ENCODE measurements around the gene WDR49. TPM values are rescaled to one million over a fixed set of nuclear protein-coding genes. Genes with fewer than 3 reads are reported as not detected.
A peak's percentile ranks its signal among the peaks of the same experiment; 100 is the strongest.

Gene WDR49
- total RNA-seq, 2 donors from 2014 or later = 0.93 to 1.6 TPM

GRCh38 chr3:167666563-167666962, 12.8 kb upstream of the WDR49 start:
- no peak overlapping the region for H3K4me3 Mint-ChIP-seq
- WGBS, 2 experiments (ENCODE audit: insufficient coverage in 1 of 2, insufficient read length in 1 of 2) = 88 to 90% methylated on average over 1 to 2 of the region's 2 CpGs
- H3K9me3 ChIP-seq (ENCODE audit: control insufficient read depth, low read length) = no peaks in the 10 kb centered on the region
- DNase-seq = no peak
- no peaks in the 10 kb centered on the region for H3K36me3 Mint-ChIP-seq (ENCODE audit: low read depth)
- peaks cover under 1% of the 10 kb centered on the region for H3K4me1 Mint-ChIP-seq
- no peak overlapping the region for H3K4me3 ChIP-seq (ENCODE audit: low read length)
- no peak overlapping the region for H3K9ac ChIP-seq (ENCODE audit: extremely low read depth, low read length, poor library complexity, severe bottlenecking)
- peaks cover 2% of the 10 kb centered on the region for H3K4me1 ChIP-seq (ENCODE audit: control insufficient read depth, insufficient read depth, low read length)
- no peaks in the 10 kb centered on the region for H3K27me3 ChIP-seq (ENCODE audit: control insufficient read depth, insufficient read depth, low read length, poor library complexity, severe bottlenecking)
- no peaks in the 10 kb centered on the region for H3K9me3 Mint-ChIP-seq
- no peaks in the 10 kb centered on the region for H3K36me3 ChIP-seq (ENCODE audit: control insufficient read depth, insufficient read depth, low read length)
- peak overlapping the region; percentile 9 for H3K27ac ChIP-seq (ENCODE audit: low read depth, low read length)
- H3K27me3 Mint-ChIP-seq (ENCODE audit: insufficient read depth) = no peaks in the 10 kb centered on the region
- H3K27ac Mint-ChIP-seq = no peak overlapping the region
- TF ChIP-seq CTCF (conservative IDR thresholded peaks at IDR 0.05) = no peak

- no peak overlapping the region for H3K9ac ChIP-seq (ENCODE audit: extremely low read depth, low read length, poor library complexity, severe bottlenecking)
- H3K27me3 ChIP-seq (ENCODE audit: control insufficient read depth, insufficient read depth, low read length, poor library complexity, severe bottlenecking) = no peaks in the 10 kb centered on the region
- Mint-ChIP-seq H3K9me3 (no peaks in the 10 kb centered on the region), H3K4me3 (no peak overlapping the region), H3K27ac (no peak overlapping the region), H3K36me3 (ENCODE audit: low read depth) (no peaks in the 10 kb centered on the region), H3K4me1 (peaks cover 2% of the 10 kb centered on the region), H3K27me3 (ENCODE audit: insufficient read depth) (no peaks in the 10 kb centered on the region)
- H3K4me3 ChIP-seq (ENCODE audit: low read length) = no peak overlapping the region
- 95 to 100% methylated on average over 4 to 5 of the region's 5 CpGs for WGBS, 2 experiments (ENCODE audit: insufficient coverage in 1 of 2, insufficient read length in 1 of 2)
- H3K27ac ChIP-seq (ENCODE audit: low read depth, low read length) = no peak overlapping the region
- H3K4me1 ChIP-seq (ENCODE audit: control insufficient read depth, insufficient read depth, low read length) = peaks cover 5% of the 10 kb centered on the region
- no peaks in the 10 kb centered on the region for H3K36me3 ChIP-seq (ENCODE audit: control insufficient read depth, insufficient read depth, low read length)
- H3K9me3 ChIP-seq (ENCODE audit: control insufficient read depth, low read length) = no peaks in the 10 kb centered on the region
- no peak for DNase-seq
- TF ChIP-seq CTCF (conservative IDR thresholded peaks at IDR 0.05) = no peak
These were observed 9.2 kb upstream of the WDR49 start for GRCh38 chr3:167662919-167663400.

GRCh38 chr3:167657684-167658225, 4.0 kb upstream of the WDR49 start:
- Histone ChIP-seq H3K27ac (ENCODE audit: low read depth, low read length) (peak overlapping the region; percentile 29), H3K27me3 (ENCODE audit: control insufficient read depth, insufficient read depth, low read length, poor library complexity, severe bottlenecking) (no peaks in the 10 kb centered on the region), H3K36me3 (ENCODE audit: control insufficient read depth, insufficient read depth, low read length) (no peaks in the 10 kb centered on the region), H3K9ac (ENCODE audit: extremely low read depth, low read length, poor library complexity, severe bottlenecking) (no peak overlapping the region), H3K9me3 (ENCODE audit: control insufficient read depth, low read length) (no peaks in the 10 kb centered on the region), H3K4me3 (ENCODE audit: low read length) (no peak overlapping the region), H3K4me1 (ENCODE audit: control insufficient read depth, insufficient read depth, low read length) (peaks cover 4% of the 10 kb centered on the region)
- Mint-ChIP-seq H3K27me3 (ENCODE audit: insufficient read depth) (no peaks in the 10 kb centered on the region), H3K4me3 (no peak overlapping the region), H3K36me3 (ENCODE audit: low read depth) (no peaks in the 10 kb centered on the region), H3K27ac (no peak overlapping the region), H3K4me1 (peaks cover 16% of the 10 kb centered on the region), H3K9me3 (no peaks in the 10 kb centered on the region)
- 70 to 84% methylated on average over 2 to 3 of the region's 3 CpGs for WGBS, 2 experiments (ENCODE audit: insufficient coverage in 1 of 2, insufficient read length in 1 of 2)
- peak; percentile 61 for DNase-seq
- TF ChIP-seq CTCF (conservative IDR thresholded peaks at IDR 0.05) = no peak

Data from endodermal cell (in vitro differentiated cells).